Kidney (tissue), 14 donors: ENCODE results near the gene MAP3K14. TPM values are rescaled to one million over a fixed set of nuclear protein-coding genes. Genes with fewer than 3 reads are reported as not detected.

Experiments used
- DNase-seq, 5 donors: peaks; one replicate each; pipeline ENCODE4 v3.0.0-alpha.2; 2013 to 2020
- FAIRE-seq: peaks from 2 replicates; lab custom pipeline; 2012; peaks lifted over from hg19 to GRCh38; lab: Jason Lieb, UNC
- H3K27ac ChIP-seq, 2 donors: one replicate each; pipeline ENCODE4 v1.7.0; 2013; ENCODE audit warnings: low read depth in 2 of 2, low read length in 2 of 2, inconsistent platforms in 1 of 2
- H3K27me3 ChIP-seq: one replicate; pipeline ENCODE4 v1.7.1; 2013; ENCODE audit warnings: low read length, inconsistent platforms; ENCODE audit not compliant: control insufficient read depth, insufficient read depth
- H3K36me3 ChIP-seq, 3 donors: one replicate each; pipeline versions ENCODE4 v1.7.0 to v1.7.1; 2013; ENCODE audit warnings: low read length in 3 of 3, control low read depth in 1 of 3, inconsistent platforms in 1 of 3; ENCODE audit not compliant: insufficient read depth in 3 of 3, control insufficient read depth in 2 of 3
- H3K4me1 ChIP-seq, 3 donors: one replicate each; pipeline versions ENCODE4 v1.7.0 to v1.7.1; 2013; ENCODE audit warnings: low read length in 3 of 3, inconsistent platforms in 1 of 3, low read depth in 1 of 3; ENCODE audit not compliant: control insufficient read depth in 2 of 3, insufficient read depth in 2 of 3
- H3K4me3 ChIP-seq, 3 donors: one replicate each; pipeline versions ENCODE4 v1.7.0 to v1.8.1; 2013; ENCODE audit warnings: low read length in 3 of 3, control low read depth in 1 of 3, inconsistent platforms in 1 of 3
- H3K9ac ChIP-seq, 3 donors: one replicate each; pipeline versions ENCODE4 v1.7.0 to v1.7.1; 2013; ENCODE audit warnings: low read length in 3 of 3, control low read depth in 1 of 3, inconsistent platforms in 1 of 3
- H3K9me3 ChIP-seq, 3 donors: one replicate each; pipeline versions ENCODE4 v1.7.0 to v1.7.1; 2013; ENCODE audit warnings: low read length in 3 of 3, control low read depth in 1 of 3, inconsistent platforms in 1 of 3; ENCODE audit not compliant: control insufficient read depth in 2 of 3, insufficient read depth in 1 of 3
- CTCF ChIP-seq: IDR thresholded peaks from 3 replicates; pipeline ENCODE4 v1.5.1; 2012; ENCODE audit warnings: mild to moderate bottlenecking, moderate library complexity, borderline replicate concordance; ENCODE audit not compliant: insufficient read depth; ENCODE audit errors: extremely low read depth
- intact Hi-C: fragments of 100-400 bp; cut with DNase I; formaldehyde crosslinking; loops from one replicate; pipeline ENCODE4 v1.11.1; 2022
- polyA plus RNA-seq: library from polyadenylated mRNA; stranded (reverse); fragments of 350-450 nt; fragmentation: Illumina TruSeq; extraction: RNeasy Lipid Tissue Mini Kit (QIAGEN cat#74804); gene quantifications from one replicate; pipeline ENCODE4 v1.2.3, GENCODE V29; 2014; ENCODE audit warnings: low read depth, low replicate concordance; ENCODE audit not compliant: insufficient read depth
- total RNA-seq: library from RNA; stranded (reverse); fragmentation: NEBNext Ultra II Directional; extraction: Animal tissue kit (Norgen Biotek cat#: 25700); gene quantifications from one replicate; pipeline ENCODE4 v1.2.1, GENCODE V29; 2021
- donor health status: control.
- donor health status: control.
- donor health status: control.
- donor health status: control.
- donor health status: control.
- donor health status: DM: yes; HTN: yes; CAD: no.
- donor health status: Normal renal cell carcinoma (clear cell type).

Gene MAP3K14
- total and polyA plus RNA-seq, 2 donors from 2014 or later = 7.6 to 24.5 TPM

- peak overlapping the region; percentile 48 to 66 for H3K27ac ChIP-seq
- H3K4me3 ChIP-seq = no peak overlapping the region
- no peak overlapping the region for H3K9ac ChIP-seq
- no peaks in the 10 kb centered on the region for H3K27me3 ChIP-seq
- no peak for FAIRE-seq
- no peaks in the 10 kb centered on the region for H3K36me3 ChIP-seq
- intact Hi-C loops = no loop called here
- no peak for TF ChIP-seq CTCF
- H3K9me3 ChIP-seq = no peaks in the 10 kb centered on the region
- peaks cover 0 to 40% (median 40%) of the 10 kb centered on the region in 3 donors for H3K4me1 ChIP-seq
- DNase-seq = no peak
Observed at GRCh38 chr17:45308016-45308365, 8.8 kb downstream of the MAP3K14 start.

- Histone ChIP-seq H3K27me3 (no peaks in the 10 kb centered on the region), H3K9ac (no peak overlapping the region), H3K9me3 (no peaks in the 10 kb centered on the region), H3K36me3 (no peaks in the 10 kb centered on the region), H3K4me3 (no peak overlapping the region), H3K27ac (peak overlapping the region; percentile 32 to 66), H3K4me1 (peaks cover 0 to 37% (median 35%) of the 10 kb centered on the region in 3 donors)
- TF ChIP-seq CTCF = peak; percentile 2
- intact Hi-C loops = no loop called here
- no peak for FAIRE-seq
- no peak for DNase-seq
Observed at GRCh38 chr17:45307290-45308015, 9.4 kb downstream of the MAP3K14 start.

GRCh38 chr17:45306623-45307022 lies 10.2 kb downstream of the MAP3K14 start:
- DNase-seq = no peak
- FAIRE-seq = no peak
- no peak overlapping the region for H3K4me3 ChIP-seq
- no peak for TF ChIP-seq CTCF
- H3K36me3 ChIP-seq = no peaks in the 10 kb centered on the region
- H3K27me3 ChIP-seq = no peaks in the 10 kb centered on the region
- intact Hi-C loops = no loop called here
- no peaks in the 10 kb centered on the region for H3K9me3 ChIP-seq
- peaks cover 0 to 29% (median 28%) of the 10 kb centered on the region in 3 donors for H3K4me1 ChIP-seq
- no peak overlapping the region for H3K9ac ChIP-seq
- peak overlapping the region in 1 of 2 donors; percentile 2 for H3K27ac ChIP-seq
